Measurements from ENCODE around the gene SLC17A4. TPM values are rescaled to one million over a fixed set of nuclear protein-coding genes. Genes with fewer than 3 reads are reported as not detected.

Gene SLC17A4
- total and polyA plus RNA-seq, 8 donors: 5.2 to 28.6 (median 10.1) TPM

GRCh38 chr6:25713824-25714223 is 40.7 kb upstream of the SLC17A4 start:
- Histone ChIP-seq H3K27me3 (no peaks in the 10 kb centered on the region), H3K4me3 (no peak overlapping the region), H3K4me1 (peaks cover 0 to 6% (median 0%) of the 10 kb centered on the region in 3 donors), H3K36me3 (no peaks in the 10 kb centered on the region), H3K9me3 (no peaks in the 10 kb centered on the region), H3K27ac (no peak overlapping the region)
- ATAC-seq: no peak
- no peak for FAIRE-seq
- no peak for DNase-seq
- TF ChIP-seq CTCF (IDR thresholded peaks at IDR 0.05): no peak
- WGBS, 2 donors: 37 to 40% methylated on average over 1 of the region's 1 CpG
- intact Hi-C loops (cut with DNase I): no loop called here

- no peaks in the 10 kb centered on the region for H3K36me3 ChIP-seq
- FAIRE-seq (no peak), DNase-seq (no peak), ATAC-seq (peak in 1 of 4 donors; percentile 9)
- H3K4me1 ChIP-seq: peaks cover 0 to 6% (median 0%) of the 10 kb centered on the region in 3 donors
- 24 to 43% methylated on average over 3 of the region's 3 CpGs for WGBS, 2 donors
- no peak overlapping the region for H3K27ac ChIP-seq
- no peak for TF ChIP-seq CTCF (IDR thresholded peaks at IDR 0.05)
- H3K9me3 ChIP-seq: no peaks in the 10 kb centered on the region
- intact Hi-C loops (cut with DNase I): no loop called here
- no peak overlapping the region for H3K4me3 ChIP-seq
- no peaks in the 10 kb centered on the region for H3K27me3 ChIP-seq
Observed at GRCh38 chr6:25714765-25715164, 39.8 kb upstream of the SLC17A4 start.

DNA sequence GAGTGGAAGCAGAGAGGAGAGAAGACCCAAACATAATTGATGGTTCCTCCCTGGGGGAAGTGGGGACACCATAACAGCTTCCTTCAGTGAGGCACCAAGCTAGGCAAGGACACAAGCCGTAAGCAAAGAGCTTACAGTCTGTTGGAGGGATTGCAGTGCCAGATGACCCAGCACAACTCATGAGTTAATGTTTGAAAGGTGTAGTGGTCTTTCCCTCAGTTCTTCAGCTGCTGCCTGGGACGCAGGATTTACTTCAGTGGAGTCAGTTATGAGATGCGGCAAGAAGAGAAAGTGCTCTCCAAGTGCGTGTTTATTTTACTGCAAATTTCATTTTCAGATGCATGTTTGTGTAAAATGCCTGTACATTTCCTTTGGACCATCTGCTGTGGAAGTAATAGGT is 38.7 kb upstream of the SLC17A4 start:
- FAIRE-seq: no peak
- intact Hi-C loops (cut with DNase I): no loop called here

DNA sequence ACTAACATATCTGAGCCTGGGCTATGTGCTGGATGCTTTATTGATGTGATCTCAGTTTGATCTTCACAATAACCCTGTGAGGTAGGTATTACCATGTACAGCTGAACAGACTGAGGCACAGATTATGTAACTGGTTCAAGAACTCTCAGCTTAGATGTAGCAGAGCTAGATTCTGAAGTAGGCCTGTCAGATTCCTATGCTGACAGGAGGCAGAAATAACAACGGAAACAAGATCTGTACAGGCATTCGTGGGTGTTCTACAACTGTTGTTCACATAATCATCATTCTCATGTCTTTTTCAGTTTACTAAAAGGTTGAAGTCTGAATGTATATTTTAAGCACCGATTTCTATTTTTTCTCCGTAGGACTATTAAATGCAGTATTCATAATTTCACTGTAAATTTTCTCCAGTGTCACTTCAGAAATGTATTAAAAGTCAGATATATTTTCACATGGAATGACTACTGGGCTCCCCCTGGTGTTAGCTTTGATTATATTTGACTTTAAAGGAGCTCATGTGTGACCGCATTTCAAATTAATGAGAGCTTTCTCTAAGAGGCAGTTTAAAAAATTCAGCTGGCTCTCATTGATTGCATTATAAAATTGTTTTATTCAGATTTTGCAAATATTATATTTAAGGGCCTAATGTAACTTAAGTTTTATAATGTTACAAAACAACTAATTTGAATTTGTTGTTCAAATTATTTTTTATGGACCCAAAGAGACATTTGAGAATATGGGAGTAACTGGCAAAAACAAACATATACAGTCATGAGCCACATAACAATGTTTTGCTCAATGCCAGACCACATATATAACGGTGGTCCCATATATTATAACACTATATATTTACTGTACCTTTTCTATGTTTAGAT is 36.4 kb upstream of the SLC17A4 start:
- DNase-seq (no peak), FAIRE-seq (peak; percentile 39), ATAC-seq (peak; percentile 62 to 81 (median 75))
- peaks cover 0 to 6% (median 0%) of the 10 kb centered on the region in 3 donors for H3K4me1 ChIP-seq
- H3K9me3 ChIP-seq: no peaks in the 10 kb centered on the region
- H3K36me3 ChIP-seq: no peaks in the 10 kb centered on the region
- intact Hi-C loops (cut with DNase I): no loop called here
- H3K27ac ChIP-seq: no peak overlapping the region
- H3K27me3 ChIP-seq: no peaks in the 10 kb centered on the region
- no peak overlapping the region for H3K4me3 ChIP-seq
- peak in 3 of 4 donors; percentile 26 to 49 (median 44) for TF ChIP-seq CTCF (IDR thresholded peaks at IDR 0.05)
- 19 to 22% methylated on average over 6 of the region's 6 CpGs for WGBS, 2 donors

More for the DNA sequence above, 38.7 kb upstream of the SLC17A4 start:
- H3K4me1 ChIP-seq: peaks cover 0 to 6% (median 0%) of the 10 kb centered on the region in 3 donors
- WGBS, 2 donors: 88 to 90% methylated on average over 4 of the region's 4 CpGs
- no peaks in the 10 kb centered on the region for H3K9me3 ChIP-seq
- H3K27ac ChIP-seq: no peak overlapping the region
- no peak for TF ChIP-seq CTCF (IDR thresholded peaks at IDR 0.05)
- peak in 1 of 4 donors; percentile 24 for ATAC-seq
- no peaks in the 10 kb centered on the region for H3K27me3 ChIP-seq
- no peak for DNase-seq
- H3K4me3 ChIP-seq: no peak overlapping the region
- H3K36me3 ChIP-seq: no peaks in the 10 kb centered on the region

All from pancreas (tissue), 10 donors.